ENCODE data around the gene CACUL1. TPM values are rescaled to one million over a fixed set of nuclear protein-coding genes. Genes with fewer than 3 reads are reported as not detected.
"Not testable (repeated sequence)": the region's sequence is repeated elsewhere in the genome, so short reads cannot be mapped to it uniquely, and the experiment has no call there.

Gene CACUL1
- total RNA-seq, 2 experiments from 2014 or later = 24.0 to 24.4 TPM

- CTCF ChIA-PET = no interaction called here
- no peak for DNase-seq
- Mint-ChIP-seq H3K9me3 (no peaks in the 10 kb centered on the region), H3K4me1 (ENCODE audit: low read depth) (no peaks in the 10 kb centered on the region), H3K27me3 (peaks cover 9% of the 10 kb centered on the region), H3K27ac (no peak overlapping the region), H3K36me3 (no peaks in the 10 kb centered on the region), H3K4me3 (no peak overlapping the region)
- intact Hi-C loops (cut with micrococcal nuclease) = no loop called here
- POLR2A ChIA-PET = no interaction called here
Measured at GRCh38 chr10:118783776-118784545, 29.2 kb upstream of the CACUL1 start.

- intact Hi-C loops (cut with micrococcal nuclease); H3K27ac Mint-ChIP-seq; H3K9me3 Mint-ChIP-seq; H3K4me3 Mint-ChIP-seq; POLR2A ChIA-PET; DNase-seq; CTCF ChIA-PET; H3K36me3 Mint-ChIP-seq; H3K4me1 Mint-ChIP-seq (ENCODE audit: low read depth); H3K27me3 Mint-ChIP-seq: not testable (repeated sequence)
Measured at GRCh38 chr10:118782916-118783465, 28.2 kb upstream of the CACUL1 start.

- Mint-ChIP-seq H3K4me3 (no peak overlapping the region), H3K4me1 (ENCODE audit: low read depth) (no peaks in the 10 kb centered on the region), H3K27ac (no peak overlapping the region), H3K9me3 (peaks cover 6% of the 10 kb centered on the region), H3K36me3 (no peaks in the 10 kb centered on the region), H3K27me3 (peaks cover 5% of the 10 kb centered on the region)
- ChIA-PET POLR2A (no interaction called here), CTCF (no interaction called here)
- intact Hi-C loops (cut with micrococcal nuclease) = no loop called here
- no peak for DNase-seq
Measured at GRCh38 chr10:118781541-118781940, 26.8 kb upstream of the CACUL1 start.

GRCh38 chr10:118778727-118779126, 24.0 kb upstream of the CACUL1 start:
- no peak for DNase-seq
- ChIA-PET CTCF (no interaction called here), POLR2A (no interaction called here)
- Mint-ChIP-seq H3K4me3 (no peak overlapping the region), H3K4me1 (ENCODE audit: low read depth) (no peaks in the 10 kb centered on the region), H3K27ac (no peak overlapping the region), H3K9me3 (peaks cover 6% of the 10 kb centered on the region), H3K36me3 (no peaks in the 10 kb centered on the region), H3K27me3 (peaks cover 4% of the 10 kb centered on the region)
- intact Hi-C loops (cut with micrococcal nuclease) = no loop called here

- H3K4me3 Mint-ChIP-seq = no peak overlapping the region
- no peaks in the 10 kb centered on the region for H3K36me3 Mint-ChIP-seq
- H3K27ac Mint-ChIP-seq = no peak overlapping the region
- H3K9me3 Mint-ChIP-seq = peaks cover 6% of the 10 kb centered on the region
- no peaks in the 10 kb centered on the region for H3K27me3 Mint-ChIP-seq
- no peak for DNase-seq
- intact Hi-C loops (cut with micrococcal nuclease) = no loop called here
- no peaks in the 10 kb centered on the region for H3K4me1 Mint-ChIP-seq (ENCODE audit: low read depth)
- CTCF ChIA-PET = no interaction called here
- POLR2A ChIA-PET = no interaction called here
Measured at GRCh38 chr10:118776960-118777359, 22.2 kb upstream of the CACUL1 start.

- Mint-ChIP-seq H3K27me3 (no peaks in the 10 kb centered on the region), H3K27ac (no peak overlapping the region), H3K36me3 (no peaks in the 10 kb centered on the region), H3K9me3 (peaks cover 6% of the 10 kb centered on the region), H3K4me1 (ENCODE audit: low read depth) (no peaks in the 10 kb centered on the region), H3K4me3 (no peak overlapping the region)
- DNase-seq = no peak
- intact Hi-C loops (cut with micrococcal nuclease) = no loop called here
- ChIA-PET CTCF (no interaction called here), POLR2A (no interaction called here)
Measured at GRCh38 chr10:118776033-118776432, 21.3 kb upstream of the CACUL1 start.

GRCh38 chr10:118775478-118775877, 20.7 kb upstream of the CACUL1 start:
- Mint-ChIP-seq H3K4me3 (no peak overlapping the region), H3K4me1 (ENCODE audit: low read depth) (no peaks in the 10 kb centered on the region), H3K36me3 (no peaks in the 10 kb centered on the region), H3K9me3 (peaks cover 6% of the 10 kb centered on the region), H3K27me3 (no peaks in the 10 kb centered on the region), H3K27ac (no peak overlapping the region)
- intact Hi-C loops (cut with micrococcal nuclease) = no loop called here
- ChIA-PET CTCF (no interaction called here), POLR2A (no interaction called here)
- no peak for DNase-seq

GRCh38 chr10:118773041-118773440, 18.3 kb upstream of the CACUL1 start:
- Mint-ChIP-seq H3K4me3 (no peak overlapping the region), H3K9me3 (peaks cover 11% of the 10 kb centered on the region), H3K4me1 (ENCODE audit: low read depth) (no peaks in the 10 kb centered on the region), H3K36me3 (no peaks in the 10 kb centered on the region), H3K27me3 (no peaks in the 10 kb centered on the region), H3K27ac (no peak overlapping the region)
- no peak for DNase-seq
- ChIA-PET CTCF (no interaction called here), POLR2A (no interaction called here)
- intact Hi-C loops (cut with micrococcal nuclease) = no loop called here

- ChIA-PET CTCF (interaction anchor here (1.1 kb wide), 1 partner anchor 51 kb away, joined by 3 read pairs; no protein-coding TSS in a partner anchor), POLR2A (no interaction called here)
- Mint-ChIP-seq H3K4me1 (ENCODE audit: low read depth) (no peaks in the 10 kb centered on the region), H3K27ac (no peak overlapping the region), H3K36me3 (no peaks in the 10 kb centered on the region), H3K4me3 (no peak overlapping the region), H3K27me3 (no peaks in the 10 kb centered on the region), H3K9me3 (peaks cover 7% of the 10 kb centered on the region)
- intact Hi-C loops (cut with micrococcal nuclease) = no loop called here
- DNase-seq = no peak
Measured at GRCh38 chr10:118771976-118772375, 17.2 kb upstream of the CACUL1 start.

GRCh38 chr10:118769898-118770600, 15.3 kb upstream of the CACUL1 start:
- no peaks in the 10 kb centered on the region for H3K27me3 Mint-ChIP-seq
- H3K4me3 Mint-ChIP-seq = no peak overlapping the region
- H3K36me3 Mint-ChIP-seq = no peaks in the 10 kb centered on the region
- DNase-seq = no peak
- ChIA-PET POLR2A (no interaction called here), CTCF (no interaction called here)
- peaks cover 5% of the 10 kb centered on the region for H3K9me3 Mint-ChIP-seq
- no peak overlapping the region for H3K27ac Mint-ChIP-seq
- intact Hi-C loops (cut with micrococcal nuclease) = no loop called here
- H3K4me1 Mint-ChIP-seq (ENCODE audit: low read depth) = no peaks in the 10 kb centered on the region

- no peak for DNase-seq
- no peak overlapping the region for H3K4me3 Mint-ChIP-seq
- ChIA-PET POLR2A (no interaction called here), CTCF (interaction anchor here (1.2 kb wide), 1 partner anchor 199 kb away, joined by 5 read pairs; no protein-coding TSS in a partner anchor)
- no peaks in the 10 kb centered on the region for H3K4me1 Mint-ChIP-seq (ENCODE audit: low read depth)
- H3K27me3 Mint-ChIP-seq = no peaks in the 10 kb centered on the region
- H3K9me3 Mint-ChIP-seq = peaks cover 5% of the 10 kb centered on the region
- H3K27ac Mint-ChIP-seq = no peak overlapping the region
- H3K36me3 Mint-ChIP-seq = no peaks in the 10 kb centered on the region
- intact Hi-C loops (cut with micrococcal nuclease) = no loop called here
Measured at GRCh38 chr10:118768041-118768919, 13.5 kb upstream of the CACUL1 start.

- POLR2A ChIA-PET = no interaction called here
- Mint-ChIP-seq H3K4me3 (no peak overlapping the region), H3K27ac (no peak overlapping the region), H3K4me1 (ENCODE audit: low read depth) (no peaks in the 10 kb centered on the region), H3K36me3 (no peaks in the 10 kb centered on the region), H3K9me3 (peaks cover 5% of the 10 kb centered on the region), H3K27me3 (no peaks in the 10 kb centered on the region)
- DNase-seq = no peak
- CTCF ChIA-PET = no interaction called here
- intact Hi-C loops (cut with micrococcal nuclease) = no loop called here
Measured at GRCh38 chr10:118767297-118768040, 12.7 kb upstream of the CACUL1 start.

Data from activated CD4-positive, alpha-beta memory T cell treated with anti-CD3 and anti-CD28 coated beads for 36 hours (primary cell).